Measurements from ENCODE around the gene HOXC12.

DNA sequence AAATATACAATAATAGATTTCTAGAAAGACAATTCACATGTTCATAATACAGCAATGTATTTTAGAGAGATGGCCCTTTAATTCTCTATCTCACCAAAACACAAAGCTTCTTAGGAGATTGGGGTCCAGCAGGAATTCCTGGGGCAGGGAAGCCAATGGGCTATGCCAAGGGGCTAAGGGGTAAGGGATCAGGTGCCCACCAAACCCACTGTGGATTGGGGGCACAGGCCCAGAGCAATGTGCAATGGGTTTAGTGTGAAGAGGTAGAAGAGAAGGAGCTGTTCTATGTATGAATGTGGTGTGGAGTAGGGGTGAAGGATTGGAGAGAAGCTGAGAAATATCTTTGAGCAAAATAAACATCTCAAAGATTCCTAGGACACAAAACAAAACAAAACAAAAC, 13.5 kb upstream of the HOXC12 start:
- TF ChIP-seq POLR2A (IDR thresholded peaks at IDR 0.05) = no peak
- TF ChIP-seq, protein P1, sequence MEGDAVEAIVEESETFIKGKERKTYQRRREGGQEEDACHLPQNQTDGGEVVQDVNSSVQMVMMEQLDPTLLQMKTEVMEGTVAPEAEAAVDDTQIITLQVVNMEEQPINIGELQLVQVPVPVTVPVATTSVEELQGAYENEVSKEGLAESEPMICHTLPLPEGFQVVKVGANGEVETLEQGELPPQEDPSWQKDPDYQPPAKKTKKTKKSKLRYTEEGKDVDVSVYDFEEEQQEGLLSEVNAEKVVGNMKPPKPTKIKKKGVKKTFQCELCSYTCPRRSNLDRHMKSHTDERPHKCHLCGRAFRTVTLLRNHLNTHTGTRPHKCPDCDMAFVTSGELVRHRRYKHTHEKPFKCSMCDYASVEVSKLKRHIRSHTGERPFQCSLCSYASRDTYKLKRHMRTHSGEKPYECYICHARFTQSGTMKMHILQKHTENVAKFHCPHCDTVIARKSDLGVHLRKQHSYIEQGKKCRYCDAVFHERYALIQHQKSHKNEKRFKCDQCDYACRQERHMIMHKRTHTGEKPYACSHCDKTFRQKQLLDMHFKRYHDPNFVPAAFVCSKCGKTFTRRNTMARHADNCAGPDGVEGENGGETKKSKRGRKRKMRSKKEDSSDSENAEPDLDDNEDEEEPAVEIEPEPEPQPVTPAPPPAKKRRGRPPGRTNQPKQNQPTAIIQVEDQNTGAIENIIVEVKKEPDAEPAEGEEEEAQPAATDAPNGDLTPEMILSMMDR (IDR thresholded peaks at IDR 0.05) = no peak

Measured in thyroid gland (tissue), 4 donors.